CD4-positive, alpha-beta T cell (primary cell): ENCODE measurements around the gene LGI4. TPM values are rescaled to one million over a fixed set of nuclear protein-coding genes. Genes with fewer than 3 reads are reported as not detected.

Source experiments
- ATAC-seq: fragments of 200-7000 bp; cut with Tn5 transposase; one replicate; pipeline ENCODE4 v1.10.0; 2022; ENCODE audit warnings: mild to moderate bottlenecking; ENCODE audit not compliant: poor library complexity
- CTCF ChIA-PET: fragments of 350-600 bp; sonication (Branson Sonifier 250); formaldehyde crosslinking; loops from one replicate; lab custom pipeline; 2021; ENCODE audit warnings: antibody characterized with exemption, inconsistent platforms; lab: Charles Lee
- POLR2A ChIA-PET: fragments of 350-600 bp; sonication (Branson Sonifier 250); formaldehyde crosslinking; loops from one replicate; lab custom pipeline; 2021; ENCODE audit warnings: antibody characterized with exemption, inconsistent platforms; lab: Charles Lee
- DNase-seq, 14 experiments: peaks; one replicate each; pipeline ENCODE4 v3.0.0-alpha.2; 2013 to 2020; ENCODE audit warnings: mixed read lengths in 2 of 14
- H3K27ac ChIP-seq, 2 donors: one replicate each; pipeline versions ENCODE4 v1.5.1 to v1.7.0; 2013; ENCODE audit warnings: low read length in 2 of 2, low read depth in 1 of 2, mild to moderate bottlenecking in 1 of 2
- H3K27me3 ChIP-seq, 2 experiments: 1 replicate in 1 of 2; 2 replicates in 1 of 2; pipeline versions ENCODE4 v1.6.1 to v1.7.0; 2013; ENCODE audit warnings: low read length in 2 of 2, control low read depth in 1 of 2, mild to moderate bottlenecking in 1 of 2, moderate library complexity in 1 of 2; ENCODE audit not compliant: insufficient read depth in 2 of 2, control insufficient read depth in 1 of 2
- H3K36me3 ChIP-seq: one replicate; pipeline ENCODE4 v1.6.1; 2013; ENCODE audit warnings: low read length, control low read depth; ENCODE audit not compliant: insufficient read depth
- H3K4me1 ChIP-seq: one replicate; pipeline ENCODE4 v1.6.1; 2013; ENCODE audit warnings: low read length, control low read depth; ENCODE audit not compliant: insufficient read depth
- H3K4me3 ChIP-seq: one replicate; pipeline ENCODE4 v1.5.1; 2013; ENCODE audit warnings: mild to moderate bottlenecking, low read length, moderate library complexity
- H3K9me3 ChIP-seq, 2 experiments: 1 replicate in 1 of 2; 2 replicates in 1 of 2; pipeline versions ENCODE4 v1.6.1 to v1.7.0; 2013; ENCODE audit warnings: low read length in 2 of 2, mild to moderate bottlenecking in 2 of 2, control low read depth in 1 of 2, moderate library complexity in 1 of 2; ENCODE audit not compliant: control insufficient read depth in 1 of 2, insufficient read depth in 1 of 2
- H3K27ac Mint-ChIP-seq: one replicate; pipeline ENCODE4 v1.8.0; 2020; ENCODE audit warnings: mixed read lengths
- H3K27me3 Mint-ChIP-seq: one replicate; pipeline ENCODE4 v1.8.0; 2021; ENCODE audit warnings: mixed read lengths
- H3K36me3 Mint-ChIP-seq: one replicate; pipeline ENCODE4 v1.8.0; 2021; ENCODE audit warnings: low read depth, mixed read lengths
- H3K4me1 Mint-ChIP-seq: one replicate; pipeline ENCODE4 v1.8.0; 2021; ENCODE audit warnings: low read depth, mixed read lengths
- H3K4me3 Mint-ChIP-seq: one replicate; pipeline ENCODE4 v1.8.0; 2020; ENCODE audit warnings: mild to moderate bottlenecking, mixed read lengths
- H3K9me3 Mint-ChIP-seq: one replicate; pipeline ENCODE4 v1.8.0; 2020; ENCODE audit warnings: mixed read lengths
- CTCF ChIP-seq: fragments of 200-600 bp; IDR thresholded peaks from one replicate; pipeline ENCODE4 v1.8.0; 2022; ENCODE audit warnings: antibody characterized with exemption, mild to moderate bottlenecking
- intact Hi-C, 2 experiments: fragments of 100-400 bp; cut with DNase I in 1 of 2; cut with micrococcal nuclease in 1 of 2; formaldehyde crosslinking; loops; one replicate each; pipeline versions ENCODE4 v1.15.1 to v1.9.0; 2023 to 2025; cut with DNase I, micrococcal nuclease
- polyA plus RNA-seq, 2 donors: library from polyadenylated mRNA; unstranded; fragments of 120-200 nt; gene quantifications; one replicate each; pipeline ENCODE4 v1.2.1, GENCODE V29; 2013
- total RNA-seq, 174 experiments: library from RNA in 2 of 174; stranded (reverse) in 2 of 174; gene quantifications; one replicate each; pipeline ENCODE4 v1.2.3 and lab custom pipeline; 2021 to 2026

LGI4 gene
- under 1 TPM; 0.69 to 0.70 TPM for total RNA-seq
- polyA plus RNA-seq (2013, experiment 1 of 2) = 0.10 TPM
- polyA plus RNA-seq (2013, experiment 2 of 2) = 0.31 TPM
- 0 to 2.6 (median 0.75) reads per million in 172 experiments for total RNA-seq (lab: John Stamatoyannopoulos, UW)

GRCh38 chr19:35134601-35135242 is at the start of gene LGI4:
TSS of gene LGI4 (minus strand) at chr19:35135059. CDS start at chr19:35134680, 379 bp downstream.
- H3K36me3 Mint-ChIP-seq = no peaks in the 10 kb centered on the region
- H3K4me1 Mint-ChIP-seq = peaks cover 6% of the 10 kb centered on the region
- ChIA-PET CTCF (interaction anchor here (0.7 to 2.2 kb wide), 4 partner anchors 22 to 376 kb away, joined by 3 to 10 read pairs (median 4); no protein-coding TSS in a partner anchor), POLR2A (no interaction called here)
- H3K27ac Mint-ChIP-seq = peak within 1 kb of the TSS; percentile 13
- H3K36me3 ChIP-seq = no peaks in the 10 kb centered on the region
- no peaks in the 10 kb centered on the region for H3K9me3 Mint-ChIP-seq
- no peaks in the 10 kb centered on the region for H3K9me3 ChIP-seq
- H3K27me3 ChIP-seq = no peaks in the 10 kb centered on the region
- no peak for TF ChIP-seq CTCF
- intact Hi-C loops = loop anchor here in 1 of 2 experiments (2.0 kb wide), 1 partner anchor 20 kb away; the partner anchor contains the start of gene FXYD3
- H3K4me3 Mint-ChIP-seq = no peak within 1 kb of the TSS
- H3K4me1 ChIP-seq = peaks cover 11% of the 10 kb centered on the region
- H3K4me3 ChIP-seq = no peak within 1 kb of the TSS
- H3K27me3 Mint-ChIP-seq = no peaks in the 10 kb centered on the region
- no peak for DNase-seq
- no peak within 1 kb of the TSS for H3K27ac ChIP-seq
- ATAC-seq = no peak

GRCh38 chr19:35184267-35184666 is 49.4 kb upstream of the LGI4 start:
- CTCF ChIA-PET = no interaction called here
- POLR2A ChIA-PET = interaction anchor here (1.2 to 1.7 kb wide), 2 partner anchors 12 to 17 kb away, joined by 3 to 5 read pairs; no protein-coding TSS in a partner anchor

GRCh38 chr19:35181387-35181786 is 46.5 kb upstream of the LGI4 start:
- Histone ChIP-seq H3K9me3 (no peaks in the 10 kb centered on the region), H3K27me3 (no peaks in the 10 kb centered on the region), H3K4me3 (no peak overlapping the region), H3K4me1 (peaks cover 25% of the 10 kb centered on the region), H3K36me3 (no peaks in the 10 kb centered on the region), H3K27ac (no peak overlapping the region)
- ATAC-seq (no peak), DNase-seq (no peak)
- ChIA-PET CTCF (no interaction called here), POLR2A (interaction anchor here (0.8 to 1.8 kb wide), 4 partner anchors 10 to 30 kb away, joined by 4 to 10 read pairs (median 4); no protein-coding TSS in a partner anchor)
- Mint-ChIP-seq H3K9me3 (no peaks in the 10 kb centered on the region), H3K4me1 (peaks cover 48% of the 10 kb centered on the region), H3K4me3 (no peak overlapping the region), H3K27me3 (no peaks in the 10 kb centered on the region), H3K36me3 (no peaks in the 10 kb centered on the region), H3K27ac (no peak overlapping the region)
- TF ChIP-seq CTCF = no peak
- intact Hi-C loops = no loop called here

More at GRCh38 chr19:35184267-35184666, 49.4 kb upstream of the LGI4 start:
- TF ChIP-seq CTCF = no peak
- no peak overlapping the region for H3K27ac ChIP-seq
- H3K4me3 ChIP-seq = no peak overlapping the region
- ATAC-seq = no peak
- no peaks in the 10 kb centered on the region for H3K36me3 ChIP-seq
- H3K27me3 ChIP-seq = no peaks in the 10 kb centered on the region
- DNase-seq = no peak
- Mint-ChIP-seq H3K4me1 (peaks cover 30% of the 10 kb centered on the region), H3K27me3 (no peaks in the 10 kb centered on the region), H3K36me3 (no peaks in the 10 kb centered on the region), H3K4me3 (no peak overlapping the region), H3K9me3 (no peaks in the 10 kb centered on the region), H3K27ac (no peak overlapping the region)
- intact Hi-C loops = no loop called here
- H3K4me1 ChIP-seq = peaks cover 14% of the 10 kb centered on the region
- no peaks in the 10 kb centered on the region for H3K9me3 ChIP-seq
